GM19328 (cell line): Measurements from ENCODE around the gene MAB21L2.
"Not testable (repeated sequence)": the region's sequence is repeated elsewhere in the genome, so short reads cannot be mapped to it uniquely, and the experiment has no call there.

Source experiments
- ATAC-seq: cut with Tn5 transposase; IDR thresholded peaks from one replicate; pipeline ENCODE4 v1.9.1; 2021; ENCODE audit warnings: mild to moderate bottlenecking, moderate library complexity; ENCODE audit not compliant: unreplicated experiment

The MAB21L2 gene

DNA sequence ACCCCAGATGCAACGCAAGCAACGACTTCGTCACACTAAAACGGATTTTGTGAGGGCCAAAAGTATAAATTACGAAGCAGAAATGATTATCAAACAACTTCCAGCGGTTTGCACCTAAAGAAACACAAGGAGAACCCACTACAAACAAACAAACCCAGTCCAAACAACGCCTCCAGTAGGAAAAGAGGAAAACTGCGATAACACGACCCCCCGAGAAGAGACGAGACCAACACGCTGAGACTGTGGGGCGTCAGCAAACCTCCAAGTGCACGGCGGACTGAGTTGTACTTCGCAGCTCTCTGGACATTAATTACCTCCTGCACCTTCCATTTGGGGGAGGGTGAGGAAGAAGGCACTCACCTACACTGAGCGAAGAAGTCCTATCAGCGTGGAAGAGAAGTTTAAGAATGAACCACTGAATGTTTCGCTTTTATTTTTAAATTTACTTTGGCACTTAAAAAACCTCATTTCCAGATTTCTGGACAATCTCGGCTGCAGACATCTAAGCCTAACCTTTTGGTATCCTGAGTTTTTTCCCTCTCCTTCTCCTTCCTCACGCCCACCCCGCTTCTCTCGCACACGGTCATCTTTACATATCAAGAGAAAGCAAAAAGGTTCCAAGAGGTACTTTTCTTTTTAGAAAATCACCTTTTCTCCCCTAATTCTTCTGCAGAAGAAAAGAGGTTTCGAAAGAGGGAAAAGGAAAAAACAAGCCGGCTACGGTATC lies at the start of gene MAB21L2:
TSS of gene MAB21L2 (plus strand) at position 6 of the 727 bp plus-strand sequence. CDS start 879 bp downstream, outside the sequence.
- ATAC-seq: no peak

DNA sequence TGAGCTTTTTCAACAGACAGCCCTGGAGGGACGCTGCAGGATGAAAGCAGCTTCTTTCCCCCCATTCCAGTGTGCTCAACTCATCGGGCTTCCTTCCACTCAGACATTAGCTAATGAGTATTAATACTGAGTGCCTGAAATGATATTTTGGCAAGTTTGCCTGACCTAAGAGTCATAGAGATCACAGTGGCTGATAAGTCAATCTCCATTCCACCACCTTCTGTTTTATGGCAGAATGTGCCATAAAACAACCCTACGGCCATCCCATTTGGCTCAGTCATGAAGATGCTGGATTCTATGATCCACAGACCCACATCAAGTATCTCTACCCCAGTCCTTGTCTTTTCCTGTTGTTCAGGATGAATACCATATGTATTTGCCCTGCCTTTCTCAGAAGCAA lies 48.3 kb upstream of the MAB21L2 start:
- no peak for ATAC-seq

DNA sequence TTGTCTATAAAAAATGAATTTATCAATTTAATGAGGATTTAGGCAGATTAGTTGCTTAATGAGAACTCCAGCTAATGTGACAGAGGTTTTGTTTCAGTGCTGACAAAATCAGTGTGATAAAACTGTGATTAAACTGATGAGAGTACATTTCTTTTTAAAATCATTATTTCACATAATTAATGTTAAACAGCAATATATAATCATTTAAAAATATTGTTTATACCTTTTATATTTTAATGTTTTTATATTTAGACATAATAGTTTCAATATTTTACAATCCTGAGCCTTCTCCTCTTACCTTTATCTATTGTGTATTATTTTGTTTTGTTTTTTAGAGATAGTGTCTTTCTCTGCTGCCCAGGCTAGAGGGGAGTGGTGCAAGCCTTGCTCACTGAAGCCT lies 47.1 kb upstream of the MAB21L2 start:
- ATAC-seq: no peak

DNA sequence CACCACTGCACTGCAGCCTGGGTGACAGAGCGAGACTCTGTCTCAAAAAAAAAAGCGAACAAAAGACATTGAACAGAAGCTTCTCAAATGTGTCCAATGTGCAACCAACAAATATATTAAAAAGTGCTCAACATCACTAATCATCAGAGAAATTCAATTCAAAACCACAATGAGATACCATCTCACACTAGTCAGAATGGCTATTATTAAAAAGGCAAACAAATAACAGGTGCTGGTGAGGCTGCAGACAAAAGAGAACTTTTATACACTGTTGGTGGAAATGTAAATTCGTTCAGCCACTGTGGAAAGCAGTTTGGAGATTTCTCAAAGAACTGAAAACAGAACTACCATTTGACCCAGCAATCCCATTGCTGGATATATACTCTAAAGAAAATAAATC lies 44.0 kb upstream of the MAB21L2 start:
- ATAC-seq: not testable (repeated sequence)

DNA sequence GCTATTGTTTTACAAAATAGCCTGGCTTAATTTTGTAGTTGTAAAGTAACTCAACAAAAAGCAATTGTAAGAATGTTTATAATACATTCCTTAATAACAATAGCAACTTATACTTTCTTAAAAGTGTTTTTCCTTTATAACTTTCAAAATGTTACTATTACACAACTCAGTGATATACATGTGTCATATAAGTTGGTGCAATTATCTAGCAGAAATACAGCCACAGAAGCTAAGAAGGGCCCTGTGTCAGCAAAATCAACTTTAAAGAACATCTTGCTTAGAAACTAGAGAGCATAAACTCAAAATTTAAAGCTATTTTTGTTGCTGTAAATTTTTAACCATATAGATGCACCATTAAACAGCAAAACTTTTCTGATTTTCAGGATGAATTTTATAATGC lies 41.4 kb upstream of the MAB21L2 start:
- ATAC-seq: no peak

DNA sequence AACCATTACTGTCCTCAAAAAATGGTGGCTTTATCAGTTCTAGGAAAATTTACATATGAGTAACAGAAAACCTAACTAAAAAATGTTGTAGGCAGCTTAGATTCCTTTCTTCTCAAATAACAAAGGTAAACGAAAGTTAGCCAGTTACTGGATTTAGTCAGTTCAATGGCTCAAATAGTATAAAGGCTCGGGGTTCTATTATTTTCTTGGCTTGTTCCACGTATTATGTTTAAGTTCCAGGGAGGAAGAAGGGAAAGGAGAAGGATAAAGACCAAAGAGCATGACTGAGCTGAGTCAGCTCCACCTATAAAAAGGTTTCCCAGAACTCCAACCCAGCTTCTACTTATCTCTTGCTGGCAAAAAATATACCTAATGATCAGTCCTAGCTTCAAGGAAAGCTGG lies 41.0 kb upstream of the MAB21L2 start:
- no peak for ATAC-seq

DNA sequence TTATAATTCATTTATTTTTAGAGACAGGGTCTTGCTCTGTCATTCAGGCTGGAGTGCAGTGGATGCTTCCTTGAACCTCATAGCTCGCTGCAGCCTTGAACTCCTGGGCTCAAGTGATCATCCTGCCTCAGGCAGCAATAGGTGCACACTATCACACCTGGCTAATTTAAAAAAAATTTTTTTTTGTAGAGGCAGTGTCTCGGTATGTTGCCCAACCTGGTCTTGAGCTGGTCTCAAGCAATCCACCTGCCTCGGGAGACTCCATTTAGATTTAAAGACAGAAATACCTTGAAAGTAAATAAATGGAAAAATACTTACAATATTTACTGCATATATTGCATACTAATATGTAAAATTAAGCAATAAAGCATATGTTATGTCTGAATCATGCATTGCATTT lies 40.3 kb upstream of the MAB21L2 start:
- no peak for ATAC-seq

DNA sequence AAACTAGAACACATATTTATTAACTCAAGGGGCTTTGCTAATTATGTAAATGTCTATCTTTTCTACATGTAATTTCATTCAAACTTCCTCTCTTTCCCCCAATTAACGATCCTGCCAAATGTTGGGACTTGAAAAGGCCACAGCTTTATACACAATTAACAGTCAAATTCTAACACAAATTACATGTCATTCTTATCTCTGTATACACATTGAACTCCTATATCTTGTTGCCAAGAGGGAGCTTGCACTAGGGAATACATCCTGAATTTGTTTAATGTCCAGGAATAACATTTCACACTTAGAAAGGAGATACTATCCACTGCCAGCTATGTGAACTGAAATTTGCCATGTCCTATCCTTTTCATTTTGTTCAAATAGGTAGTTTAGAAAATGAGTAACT lies 38.9 kb upstream of the MAB21L2 start:
- no peak for ATAC-seq

DNA sequence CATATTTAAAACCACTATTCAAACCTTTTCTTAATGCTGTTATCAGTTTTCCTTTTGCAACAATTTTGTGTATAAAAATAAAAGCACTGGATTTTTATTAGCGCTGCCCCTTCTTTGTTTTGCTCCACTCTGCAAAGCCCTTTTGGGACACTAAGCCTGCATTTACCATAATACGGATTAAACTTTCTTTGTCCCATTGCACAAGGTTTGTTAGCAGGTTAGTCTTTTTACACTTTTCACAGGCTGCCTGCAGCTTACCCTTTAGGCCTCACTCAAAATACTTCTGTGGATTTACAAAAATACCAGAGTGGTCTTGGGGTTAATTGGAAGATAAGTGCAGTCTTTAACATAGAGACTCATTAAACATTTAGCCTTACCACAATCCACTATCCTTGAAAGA lies 35.7 kb upstream of the MAB21L2 start:
- no peak for ATAC-seq

DNA sequence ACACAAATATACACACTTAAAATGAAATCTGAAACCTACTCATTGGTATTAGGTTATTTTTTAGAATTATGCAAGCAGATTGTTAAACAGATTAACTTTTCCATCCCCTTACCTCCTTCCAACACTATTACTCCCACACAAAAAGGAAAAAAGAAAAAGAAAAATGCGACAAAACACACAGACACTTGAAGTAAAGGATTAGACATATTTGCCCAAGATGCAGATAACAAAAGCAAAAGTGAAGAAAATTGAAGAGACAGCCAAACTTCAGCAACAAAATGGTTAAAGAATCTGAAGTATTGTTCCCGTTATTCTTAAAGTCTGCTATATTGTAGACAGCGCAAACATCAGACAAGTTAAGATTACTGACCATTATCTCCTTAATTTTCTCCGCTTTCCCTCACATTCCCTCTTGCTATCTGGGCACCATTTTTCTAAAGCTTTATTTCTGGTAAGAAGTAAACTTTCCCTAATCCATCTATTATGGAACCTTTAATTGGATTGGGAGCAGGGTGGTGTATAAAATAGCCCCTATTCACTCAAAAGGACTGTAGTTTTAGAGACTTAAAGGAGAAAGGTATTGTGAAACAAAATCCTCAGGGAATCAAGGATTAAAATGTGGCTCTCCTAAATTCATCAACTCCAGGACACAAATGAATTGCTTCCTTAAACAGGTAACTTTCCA lies 34.7 kb upstream of the MAB21L2 start:
- ATAC-seq: no peak

DNA sequence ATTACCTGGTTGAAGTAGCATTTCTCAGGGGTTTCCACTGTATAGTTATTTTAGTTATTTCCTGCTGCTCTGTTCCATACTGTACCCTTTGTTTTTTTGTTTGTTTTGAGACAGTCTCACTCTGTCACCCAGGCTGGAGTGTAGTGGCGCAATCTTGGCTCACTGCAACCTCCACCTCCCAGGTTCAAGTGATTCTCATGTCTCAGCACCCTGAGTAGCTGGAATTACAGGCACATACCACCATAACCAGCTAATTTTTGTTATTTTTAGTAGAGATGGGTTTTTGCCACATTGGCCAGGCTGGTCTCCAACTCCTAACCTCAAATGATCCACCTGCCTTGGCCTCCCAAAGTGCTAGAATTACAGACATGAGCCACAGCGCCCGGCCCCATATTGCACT lies 24.1 kb upstream of the MAB21L2 start:
- ATAC-seq: not testable (repeated sequence)

DNA sequence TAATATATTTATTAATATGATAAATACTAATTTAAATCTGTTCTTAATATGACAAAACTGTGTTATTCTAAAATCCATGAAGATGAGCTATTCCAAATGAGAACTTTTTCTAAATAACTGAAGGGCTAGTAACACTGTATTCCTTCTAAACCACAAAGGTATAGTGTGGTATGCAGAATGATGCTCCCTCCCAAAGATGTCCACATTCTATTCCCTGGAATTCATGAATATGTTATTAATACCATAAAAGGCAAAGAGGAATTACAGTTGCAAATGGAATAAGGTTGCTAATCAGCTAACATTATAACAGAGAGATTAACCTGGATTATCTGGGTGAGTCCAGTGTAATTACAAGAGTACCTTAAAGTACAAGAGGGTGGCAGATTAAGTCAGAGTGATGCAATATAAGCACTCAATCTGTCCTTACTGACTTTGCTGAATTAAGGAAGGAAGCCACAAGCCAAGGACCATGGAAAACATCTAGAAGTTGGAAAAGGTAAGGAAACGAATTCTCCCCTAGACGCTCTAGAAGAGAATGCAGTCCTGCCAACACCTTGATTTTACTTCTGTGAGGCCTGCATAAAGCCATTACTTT lies 20.7 kb upstream of the MAB21L2 start:
- no peak for ATAC-seq

DNA sequence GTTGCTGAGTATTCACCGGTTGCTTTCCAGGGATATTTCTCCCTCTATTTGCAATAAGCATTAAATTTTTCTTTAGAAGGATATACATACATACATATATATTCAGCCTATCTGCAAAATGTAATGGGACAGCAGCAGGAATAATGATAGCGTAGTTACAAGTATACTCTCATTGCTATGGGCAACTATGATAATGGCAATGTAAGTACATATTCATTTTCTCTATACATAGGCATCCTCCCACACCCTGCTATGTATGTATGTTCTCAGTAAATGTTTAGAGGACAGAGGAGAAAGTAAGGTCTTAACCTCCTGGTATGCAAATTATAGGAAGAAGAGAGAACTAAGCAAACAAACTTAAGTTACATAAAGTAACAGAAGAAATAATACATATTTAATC lies 19.7 kb upstream of the MAB21L2 start:
- no peak for ATAC-seq

DNA sequence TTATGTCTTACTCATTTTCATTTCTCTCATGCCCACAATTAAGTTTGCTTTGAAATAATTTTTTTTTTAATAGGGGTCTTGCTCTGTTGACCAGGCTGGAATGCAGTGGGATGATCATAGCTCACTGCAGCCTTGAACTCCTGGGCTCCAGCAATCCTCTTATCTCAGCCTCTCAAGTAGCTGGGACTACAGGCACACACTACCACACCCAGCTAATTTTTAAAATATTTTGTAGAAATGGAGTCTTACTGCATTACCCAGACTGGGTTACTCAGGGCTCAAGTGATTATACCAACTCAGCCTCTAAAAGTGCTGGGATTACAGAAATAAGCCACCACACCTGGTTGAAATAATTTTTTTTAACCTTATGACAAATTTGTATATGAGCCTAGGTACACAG lies 19.2 kb upstream of the MAB21L2 start:
- no peak for ATAC-seq

DNA sequence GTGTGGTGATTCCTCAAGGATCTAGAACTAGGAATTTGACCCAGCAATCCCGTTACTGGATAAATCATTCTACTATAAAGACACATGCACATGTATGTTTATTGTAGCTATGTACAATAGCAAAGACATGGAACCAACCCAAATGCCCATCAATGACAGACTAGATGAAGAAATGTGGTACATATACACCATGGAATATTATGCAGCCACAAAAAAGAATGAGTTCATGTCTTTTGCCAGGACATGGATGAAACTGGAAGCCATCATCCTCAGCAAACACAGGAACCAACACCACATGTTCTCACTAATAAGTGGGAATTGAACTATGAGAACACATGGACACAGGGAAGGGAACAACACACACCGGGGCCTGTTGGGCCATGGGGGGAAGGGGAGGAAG lies 17.0 kb upstream of the MAB21L2 start:
- ATAC-seq: not testable (repeated sequence)

DNA sequence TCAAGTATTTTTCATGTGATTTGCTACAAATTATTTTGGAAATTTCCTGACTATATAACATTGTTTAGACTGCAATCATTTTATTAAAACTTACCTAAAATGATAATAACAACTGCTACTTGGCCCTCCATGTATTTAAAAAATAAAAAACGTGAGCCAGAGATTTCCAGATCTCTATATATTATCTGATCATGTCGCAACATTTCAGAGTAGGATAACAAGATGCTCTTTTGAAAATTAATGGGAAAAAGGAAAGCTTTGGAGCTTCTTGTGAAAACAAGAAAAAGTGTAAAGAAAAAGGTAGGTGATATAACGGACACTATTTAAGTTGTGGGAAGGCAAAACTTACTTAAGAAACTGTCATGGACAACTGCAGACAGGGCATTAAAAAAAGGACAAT lies 14.9 kb upstream of the MAB21L2 start:
- ATAC-seq: no peak

DNA sequence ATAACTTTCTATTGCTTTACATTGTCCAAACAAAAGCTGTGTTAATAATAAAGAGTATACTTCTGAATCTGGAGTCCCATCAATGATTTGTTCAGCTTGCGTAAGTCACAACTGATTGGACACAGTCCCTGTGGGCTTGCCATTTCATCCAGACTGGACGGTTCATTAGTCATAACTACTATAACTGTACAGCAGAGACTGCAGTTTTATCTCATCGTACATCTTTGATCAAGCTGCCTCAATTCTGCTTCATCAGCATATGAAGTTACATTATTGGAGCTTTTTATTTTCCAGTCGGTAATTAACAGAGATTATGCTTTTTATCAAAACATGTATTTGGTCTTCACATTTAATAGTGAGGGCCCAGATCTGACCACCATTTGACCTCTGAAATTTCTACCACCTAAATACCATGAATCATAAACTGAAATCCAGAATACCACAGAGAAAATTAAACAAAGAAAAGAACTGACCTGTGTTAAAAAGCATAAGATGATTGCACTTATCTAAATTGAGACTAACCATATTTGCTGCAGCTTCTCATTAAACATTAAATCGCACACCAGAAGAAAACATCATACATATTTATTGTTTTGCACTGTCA lies 12.5 kb upstream of the MAB21L2 start:
- ATAC-seq: no peak

DNA sequence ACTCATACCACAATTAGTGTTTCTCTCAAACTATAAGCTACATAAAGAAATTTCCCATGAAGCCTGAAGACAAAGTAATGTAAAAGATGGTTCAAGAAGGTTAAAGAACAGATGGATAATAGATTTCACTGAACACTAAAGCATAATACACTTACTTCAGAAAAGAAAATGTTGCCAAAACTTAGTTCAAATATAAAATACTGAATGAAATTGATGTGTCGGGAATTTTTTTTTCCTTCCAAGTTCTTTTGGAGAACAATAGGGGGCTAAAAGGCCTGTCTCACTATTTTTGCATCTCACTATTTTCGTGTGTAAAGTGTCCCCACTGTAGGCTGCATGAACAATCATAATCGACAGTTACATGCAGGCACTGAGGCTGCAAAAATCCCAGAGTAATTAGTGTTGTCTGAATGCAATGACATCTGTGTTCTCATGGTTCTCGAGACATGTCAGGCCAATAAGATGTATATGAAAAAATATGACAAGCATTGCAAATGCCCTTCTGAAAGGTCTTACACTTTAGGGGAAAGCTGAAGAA lies 11.9 kb upstream of the MAB21L2 start:
- no peak for ATAC-seq

DNA sequence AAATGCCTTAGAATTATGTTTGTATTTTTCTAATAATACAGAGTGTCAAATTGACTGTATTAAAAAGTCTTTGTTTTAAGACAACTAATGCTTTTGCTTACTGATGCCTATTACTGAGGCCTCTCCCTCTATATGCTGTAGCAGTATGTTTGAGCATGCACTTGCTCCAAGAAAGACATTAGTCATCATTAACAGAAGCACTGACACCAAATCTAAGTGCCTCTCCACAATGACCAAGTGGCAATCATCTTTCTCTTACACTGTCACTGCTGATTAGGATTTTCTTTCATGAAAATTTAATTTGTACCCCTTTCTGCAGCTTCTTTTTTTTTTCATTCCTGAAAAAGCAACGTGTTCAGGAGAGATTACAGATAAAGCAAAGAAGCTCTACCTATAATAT lies 11.1 kb upstream of the MAB21L2 start:
- ATAC-seq: no peak

DNA sequence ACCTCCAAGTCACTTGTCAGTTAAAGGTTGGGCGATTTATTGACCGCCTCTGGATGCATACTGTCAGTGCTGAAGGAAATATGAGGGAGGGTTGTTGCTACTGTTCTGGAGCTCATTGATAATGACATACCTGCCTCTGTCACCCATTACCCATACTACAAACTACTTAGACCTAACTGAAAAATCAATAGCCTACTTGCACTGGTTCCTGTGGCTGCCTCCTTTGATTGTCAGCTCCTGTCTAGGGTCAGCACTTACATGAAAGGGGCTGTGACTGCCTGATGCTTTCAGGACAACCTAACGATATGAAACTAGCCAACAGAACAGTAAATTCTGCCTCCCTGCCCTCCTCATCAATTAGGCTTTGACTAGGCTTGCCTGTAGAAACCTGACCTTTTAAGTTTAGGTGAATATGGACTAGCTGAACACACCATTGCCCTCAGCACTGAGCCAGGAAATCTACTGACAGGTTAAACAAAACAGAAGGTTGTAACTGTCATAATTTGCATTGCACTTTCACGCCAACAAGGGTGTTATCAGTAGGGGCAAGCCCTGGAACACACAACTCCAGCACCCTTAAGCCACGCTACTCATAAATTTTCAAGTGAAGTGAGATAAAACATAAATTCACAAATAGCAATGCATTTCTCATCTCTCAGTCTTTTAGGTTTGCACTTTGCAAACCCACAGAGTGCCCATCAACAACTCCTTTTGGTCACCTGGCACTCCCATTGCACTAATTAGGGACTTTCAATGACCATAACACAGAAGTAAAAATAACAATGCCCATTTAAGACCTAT lies 9.0 kb upstream of the MAB21L2 start:
- ATAC-seq: no peak

DNA sequence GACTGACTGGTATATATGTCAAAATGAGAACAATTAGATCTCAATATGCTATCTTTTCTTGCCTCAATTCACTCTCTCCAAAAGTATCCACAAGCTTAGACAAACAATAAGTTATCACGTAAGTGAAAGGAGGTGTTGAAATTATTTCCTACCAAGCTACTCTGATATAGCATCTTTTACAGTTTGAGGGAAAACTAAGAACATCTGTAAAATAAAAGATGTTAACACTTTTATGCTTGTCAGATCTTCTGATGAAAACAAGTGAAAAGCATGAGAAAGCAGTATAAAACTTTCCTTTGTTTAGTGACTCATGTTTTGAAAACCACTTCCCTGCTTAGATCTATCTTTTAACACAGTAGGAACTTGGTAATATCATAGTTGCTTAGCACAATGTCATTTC lies 8.4 kb upstream of the MAB21L2 start:
- ATAC-seq: no peak
